ENCODE results near the gene CCDC117. TPM values are rescaled to one million over a fixed set of nuclear protein-coding genes. Genes with fewer than 3 reads are reported as not detected.
"Not testable (repeated sequence)": the region's sequence is repeated elsewhere in the genome, so short reads cannot be mapped to it uniquely, and the experiment has no call there.

The CCDC117 gene
- total RNA-seq, 6 experiments from 2014 or later: 13.2 to 17.4 (median 14.8) TPM

DNA sequence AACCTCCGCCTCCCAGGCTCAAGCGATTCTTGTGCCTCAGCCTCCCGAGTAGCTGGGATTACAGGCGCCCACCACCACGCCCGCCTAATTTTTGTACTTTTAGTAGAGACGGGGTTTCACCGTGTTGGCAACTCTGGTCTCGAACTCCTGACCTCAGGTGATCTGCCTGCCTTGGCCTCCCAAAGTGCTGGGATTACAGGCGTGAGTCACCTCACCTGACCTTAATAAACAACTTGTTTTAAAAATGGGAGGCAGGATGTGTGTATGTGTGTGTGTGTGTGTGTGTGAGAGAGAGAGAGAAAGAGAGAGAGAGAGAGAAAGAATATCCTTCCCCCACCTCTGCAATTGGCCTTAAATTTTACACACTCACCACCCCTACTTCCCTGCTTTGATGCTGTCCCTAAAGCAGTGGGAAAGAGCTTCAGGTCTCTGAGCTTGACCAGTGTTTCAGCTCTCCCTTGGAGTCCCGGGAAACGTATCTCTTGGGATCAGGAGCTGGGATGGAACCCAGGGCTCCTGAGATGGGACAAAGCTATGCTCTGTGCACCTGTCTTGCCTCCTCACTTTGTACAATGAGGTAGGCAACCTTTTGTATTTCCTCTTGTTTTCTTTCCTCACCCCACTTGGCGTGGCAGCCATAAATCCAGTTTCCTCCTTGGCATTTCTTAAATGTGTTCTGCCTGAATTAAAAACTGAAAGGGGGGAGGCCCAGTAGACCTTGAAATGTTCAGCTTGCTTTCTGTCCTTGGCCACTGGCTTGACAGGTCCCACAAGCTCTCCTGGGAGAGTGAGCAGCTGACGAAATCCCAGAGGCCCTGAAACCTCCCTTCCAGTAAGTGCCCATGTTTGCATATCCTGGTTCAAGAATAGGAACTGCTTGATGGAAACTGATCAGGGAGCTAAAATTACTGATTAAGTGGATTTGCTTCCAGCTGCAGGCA, 45.7 kb downstream of the CCDC117 start:
- TF ChIP-seq, protein P1, sequence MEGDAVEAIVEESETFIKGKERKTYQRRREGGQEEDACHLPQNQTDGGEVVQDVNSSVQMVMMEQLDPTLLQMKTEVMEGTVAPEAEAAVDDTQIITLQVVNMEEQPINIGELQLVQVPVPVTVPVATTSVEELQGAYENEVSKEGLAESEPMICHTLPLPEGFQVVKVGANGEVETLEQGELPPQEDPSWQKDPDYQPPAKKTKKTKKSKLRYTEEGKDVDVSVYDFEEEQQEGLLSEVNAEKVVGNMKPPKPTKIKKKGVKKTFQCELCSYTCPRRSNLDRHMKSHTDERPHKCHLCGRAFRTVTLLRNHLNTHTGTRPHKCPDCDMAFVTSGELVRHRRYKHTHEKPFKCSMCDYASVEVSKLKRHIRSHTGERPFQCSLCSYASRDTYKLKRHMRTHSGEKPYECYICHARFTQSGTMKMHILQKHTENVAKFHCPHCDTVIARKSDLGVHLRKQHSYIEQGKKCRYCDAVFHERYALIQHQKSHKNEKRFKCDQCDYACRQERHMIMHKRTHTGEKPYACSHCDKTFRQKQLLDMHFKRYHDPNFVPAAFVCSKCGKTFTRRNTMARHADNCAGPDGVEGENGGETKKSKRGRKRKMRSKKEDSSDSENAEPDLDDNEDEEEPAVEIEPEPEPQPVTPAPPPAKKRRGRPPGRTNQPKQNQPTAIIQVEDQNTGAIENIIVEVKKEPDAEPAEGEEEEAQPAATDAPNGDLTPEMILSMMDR (IDR thresholded peaks at IDR 0.05): no peak
- Mint-ChIP-seq H3K4me3 (no peak overlapping the region), H3K27me3 (ENCODE audit: insufficient read depth) (no peaks in the 10 kb centered on the region), H3K36me3 (ENCODE audit: low read depth) (no peaks in the 10 kb centered on the region), H3K4me1 (ENCODE audit: low read depth) (no peaks in the 10 kb centered on the region), H3K9me3 (no peaks in the 10 kb centered on the region), H3K27ac (no peak overlapping the region)
- DNase-seq: no peak

DNA sequence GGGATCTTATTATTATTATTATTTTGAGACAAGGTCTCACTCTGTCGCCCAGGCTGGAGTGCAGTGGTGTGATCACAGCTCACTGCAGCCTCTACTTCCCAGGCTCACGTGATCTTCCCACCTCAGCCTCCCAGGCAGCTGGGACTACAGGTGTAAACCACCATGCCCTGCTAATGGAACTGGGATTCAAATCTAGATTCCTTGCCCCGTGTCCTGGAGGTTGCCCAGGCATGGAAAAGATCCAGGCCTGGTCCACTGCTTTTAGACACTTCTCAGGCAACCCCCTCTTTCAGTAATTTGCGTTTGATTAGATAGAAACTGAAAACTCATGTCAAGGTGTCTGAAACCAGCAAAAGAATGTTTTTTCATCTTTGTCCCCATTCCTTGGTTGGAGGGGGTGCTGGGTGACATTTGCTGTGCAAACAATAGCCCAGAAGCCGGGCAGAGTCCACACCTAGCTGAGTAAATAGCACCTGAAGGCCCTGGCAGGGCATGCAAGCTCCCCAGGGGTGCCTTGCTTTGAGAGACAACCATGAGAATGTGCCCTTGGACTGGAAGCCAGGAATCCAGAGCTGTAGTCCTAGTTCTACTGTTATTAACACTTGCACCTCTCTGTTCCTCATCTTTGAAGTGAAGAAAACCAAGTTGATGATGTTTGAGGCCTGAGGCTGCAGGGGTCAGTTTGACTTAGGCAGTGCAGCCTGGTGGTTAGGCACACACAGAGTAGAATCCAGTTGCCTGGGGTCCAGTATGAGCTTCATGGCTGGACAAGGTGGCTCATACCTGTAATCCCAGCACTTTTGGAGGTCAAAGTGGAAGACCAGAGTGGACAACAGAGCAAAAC, 47.0 kb downstream of the CCDC117 start:
- H3K9me3 Mint-ChIP-seq: no peaks in the 10 kb centered on the region

DNA sequence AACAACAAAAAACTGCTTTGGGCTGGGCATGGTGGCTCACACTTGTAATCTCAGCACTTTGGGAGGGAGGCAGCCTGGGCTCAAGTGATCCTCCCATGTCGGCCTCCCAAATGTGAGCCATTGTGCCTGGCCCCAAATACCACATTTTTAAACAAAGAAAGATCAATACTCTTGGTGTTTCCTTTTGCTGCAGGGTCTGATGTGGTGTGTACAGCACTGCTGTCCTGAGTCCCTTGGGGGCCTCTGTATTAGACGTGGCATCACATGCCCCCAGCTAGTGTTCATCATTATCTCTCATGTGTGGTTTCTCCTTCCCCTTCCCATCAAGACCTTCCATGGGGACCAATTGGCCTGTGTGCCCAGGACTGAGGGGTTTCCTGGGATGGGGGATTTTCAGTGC, 48.4 kb downstream of the CCDC117 start:
- H3K4me1 Mint-ChIP-seq (ENCODE audit: low read depth): no peaks in the 10 kb centered on the region
- no peak overlapping the region for H3K4me3 Mint-ChIP-seq
- H3K27me3 Mint-ChIP-seq (ENCODE audit: insufficient read depth): no peaks in the 10 kb centered on the region
- H3K9me3 Mint-ChIP-seq: no peaks in the 10 kb centered on the region
- TF ChIP-seq, protein P1 (IDR thresholded peaks at IDR 0.05): no peak
- H3K36me3 Mint-ChIP-seq (ENCODE audit: low read depth): no peaks in the 10 kb centered on the region
- H3K27ac Mint-ChIP-seq: no peak overlapping the region
- no peak for DNase-seq

More for the DNA sequence above, 47.0 kb downstream of the CCDC117 start:
- H3K27ac Mint-ChIP-seq: no peak overlapping the region
- TF ChIP-seq, protein P1 (IDR thresholded peaks at IDR 0.05): no peak
- no peaks in the 10 kb centered on the region for H3K4me1 Mint-ChIP-seq (ENCODE audit: low read depth)
- H3K27me3 Mint-ChIP-seq (ENCODE audit: insufficient read depth): no peaks in the 10 kb centered on the region
- H3K36me3 Mint-ChIP-seq (ENCODE audit: low read depth): no peaks in the 10 kb centered on the region
- no peak overlapping the region for H3K4me3 Mint-ChIP-seq
- no peak for DNase-seq

DNA sequence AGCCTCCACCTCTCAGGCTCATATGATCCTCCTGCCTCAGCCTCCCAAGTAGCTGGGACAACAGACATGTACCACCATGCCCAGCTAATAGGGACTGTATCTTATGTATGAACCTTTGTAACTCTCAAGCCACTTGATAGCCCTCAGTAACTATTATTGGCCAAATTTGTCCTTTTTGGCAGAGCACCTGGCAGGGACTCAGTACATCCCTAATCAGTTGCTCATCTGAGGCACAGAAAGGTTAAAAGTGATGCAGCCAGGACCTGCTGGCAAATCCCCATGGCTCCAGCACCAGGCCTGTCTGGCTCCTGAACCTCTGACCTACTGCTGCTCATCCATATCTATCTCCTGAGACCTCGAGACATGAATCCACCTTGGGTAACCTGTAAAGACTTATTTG, 49.0 kb downstream of the CCDC117 start:
- H3K36me3 Mint-ChIP-seq (ENCODE audit: low read depth): no peaks in the 10 kb centered on the region
- TF ChIP-seq, protein P1 (IDR thresholded peaks at IDR 0.05): no peak
- no peak overlapping the region for H3K27ac Mint-ChIP-seq
- no peaks in the 10 kb centered on the region for H3K9me3 Mint-ChIP-seq
- H3K27me3 Mint-ChIP-seq (ENCODE audit: insufficient read depth): no peaks in the 10 kb centered on the region
- no peak for DNase-seq
- H3K4me3 Mint-ChIP-seq: no peak overlapping the region
- H3K4me1 Mint-ChIP-seq (ENCODE audit: low read depth): no peaks in the 10 kb centered on the region

DNA sequence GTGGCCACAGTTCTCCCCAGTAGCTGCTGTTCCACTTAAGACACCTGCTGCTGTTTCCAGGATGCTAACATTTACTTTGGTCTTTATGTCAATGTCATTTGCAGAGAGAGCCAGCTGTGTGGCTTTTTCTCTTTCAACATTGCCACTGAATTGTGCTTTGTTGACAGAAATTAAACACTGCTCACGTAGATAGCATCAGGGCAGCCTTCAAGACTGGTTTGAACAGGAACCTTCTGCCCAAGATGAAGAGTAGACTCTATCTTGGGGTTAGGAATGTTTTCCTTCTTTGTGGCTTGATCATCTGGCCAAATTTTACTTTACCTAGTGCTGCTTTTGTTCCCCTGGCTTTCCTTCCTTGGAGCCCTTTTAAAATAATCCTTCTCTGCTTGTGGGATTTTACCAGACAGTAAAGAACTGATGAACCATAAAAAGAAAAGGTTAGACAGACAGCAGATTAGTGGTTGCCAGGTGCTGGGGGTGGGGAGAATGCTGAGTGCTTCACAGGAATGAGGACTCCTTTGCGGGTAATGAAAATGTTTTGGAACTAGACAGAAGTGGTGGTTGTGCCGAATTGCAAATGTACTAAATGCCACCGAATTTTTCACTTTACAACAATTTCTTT, 50.5 kb downstream of the CCDC117 start:
- no peaks in the 10 kb centered on the region for H3K36me3 Mint-ChIP-seq (ENCODE audit: low read depth)
- TF ChIP-seq, protein P1 (IDR thresholded peaks at IDR 0.05): no peak
- H3K9me3 Mint-ChIP-seq: no peaks in the 10 kb centered on the region
- no peak for DNase-seq
- H3K27me3 Mint-ChIP-seq (ENCODE audit: insufficient read depth): no peaks in the 10 kb centered on the region; the same call in none of the 2 replicates
- H3K27ac Mint-ChIP-seq: no peak overlapping the region
- H3K4me1 Mint-ChIP-seq (ENCODE audit: low read depth): no peaks in the 10 kb centered on the region
- H3K4me3 Mint-ChIP-seq: no peak overlapping the region

DNA sequence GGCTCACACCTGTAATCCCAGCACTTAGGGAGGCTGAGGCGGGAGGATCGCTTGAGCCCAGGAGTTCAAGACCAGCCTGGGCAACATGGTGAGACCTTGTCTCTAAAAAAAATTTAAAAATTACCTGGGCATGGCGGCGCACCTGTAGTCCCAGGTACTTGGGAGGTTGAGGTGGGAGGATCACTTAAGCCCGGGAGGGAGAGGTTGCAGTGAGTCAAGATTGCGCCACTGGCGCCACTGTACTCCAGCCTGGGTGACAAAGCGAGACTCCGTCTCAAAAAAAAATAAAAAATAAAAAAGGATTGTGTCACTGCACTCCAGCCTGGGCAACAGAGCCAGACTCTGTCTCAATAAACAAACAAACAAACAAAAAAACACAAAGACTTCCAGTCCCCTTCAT, 52.0 kb downstream of the CCDC117 start:
- not testable (repeated sequence) for H3K36me3 Mint-ChIP-seq (ENCODE audit: low read depth); H3K9me3 Mint-ChIP-seq; H3K4me1 Mint-ChIP-seq (ENCODE audit: low read depth); DNase-seq; H3K4me3 Mint-ChIP-seq; H3K27ac Mint-ChIP-seq; H3K27me3 Mint-ChIP-seq (ENCODE audit: insufficient read depth)

DNA sequence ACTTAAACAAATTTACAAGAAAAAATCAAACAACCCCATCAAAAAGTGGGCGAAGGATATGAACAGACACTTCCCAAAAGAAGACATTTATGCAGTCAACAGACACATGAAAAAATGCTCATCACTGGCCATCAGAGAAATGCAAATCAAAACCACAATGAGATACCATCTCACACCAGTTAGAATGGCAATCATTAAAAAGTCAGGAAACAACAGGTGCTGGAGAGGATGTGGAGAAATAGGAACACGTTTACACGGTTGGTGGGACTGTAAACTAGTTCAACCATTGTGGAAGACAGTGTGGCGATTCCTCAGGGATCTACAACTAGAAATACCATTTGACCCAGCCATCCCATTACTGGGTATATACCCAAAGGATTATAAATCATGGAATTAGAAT, 53.9 kb downstream of the CCDC117 start:
- not testable (repeated sequence) for DNase-seq; H3K27ac Mint-ChIP-seq; H3K36me3 Mint-ChIP-seq (ENCODE audit: low read depth); H3K27me3 Mint-ChIP-seq (ENCODE audit: insufficient read depth); H3K9me3 Mint-ChIP-seq; H3K4me1 Mint-ChIP-seq (ENCODE audit: low read depth); H3K4me3 Mint-ChIP-seq
